PC-3 (cell line): ENCODE data around the gene MRI1. TPM values are rescaled to one million over a fixed set of nuclear protein-coding genes. Genes with fewer than 3 reads are reported as not detected.
A peak's percentile ranks its signal among the peaks of the same experiment; 100 is the strongest.

Source experiments
- ATAC-seq: fragments of 200-7000 bp; cut with Tn5 transposase; 2 replicates; pipeline ENCODE4 v1.9.1; 2020; ENCODE audit warnings: mild to moderate bottlenecking, moderate library complexity
- BruUV-seq: library from RNA; stranded (reverse); fragments of 400-500 nt; replicated peaks from 2 replicates; lab custom pipeline; 2021; lab: Mats Ljungman, UMichigan
- CTCF ChIA-PET: fragments of 300-600 bp; sonication (Branson Sonifier 250); formaldehyde crosslinking; loops from one replicate; lab custom pipeline; 2022; ENCODE audit warnings: antibody characterized with exemption; lab: Charles Lee
- POLR2A ChIA-PET: fragments of 300-600 bp; sonication (Branson Sonifier 250); formaldehyde crosslinking; loops from one replicate; lab custom pipeline; 2022; ENCODE audit warnings: antibody characterized with exemption; ENCODE audit not compliant: unreplicated experiment; lab: Charles Lee
- DNase-seq: peaks from one replicate; pipeline ENCODE4 v3.0.0-alpha.2; 2015
- H2AFZ ChIP-seq: fragments of 300-600 bp; sonication (generic); 2 replicates; pipeline ENCODE4 v1.6.0; 2016; ENCODE audit warnings: antibody characterized with exemption, low read length
- H3F3A ChIP-seq: fragments of 300-600 bp; sonication (generic); one replicate; pipeline ENCODE4 v1.6.0; 2017; ENCODE audit warnings: antibody characterized with exemption, low read length, control low read depth, mild to moderate bottlenecking; ENCODE audit not compliant: unreplicated experiment
- H3K27ac ChIP-seq: fragments of 300-600 bp; sonication (generic); 2 replicates; pipeline ENCODE4 v1.5.1; 2016; ENCODE audit warnings: mild to moderate bottlenecking, low read length
- H3K27me3 ChIP-seq: fragments of 300-600 bp; sonication (generic); 2 replicates; pipeline ENCODE4 v1.6.1; 2016; ENCODE audit warnings: low read length, mixed read lengths
- H3K36me3 ChIP-seq: fragments of 300-600 bp; sonication (generic); 2 replicates; pipeline ENCODE4 v1.6.1; 2016; ENCODE audit warnings: low read depth, mixed run types, low read length, mixed read lengths
- H3K4me1 ChIP-seq: fragments of 300-600 bp; sonication (generic); 2 replicates; pipeline ENCODE4 v1.5.1; 2016; ENCODE audit warnings: low read length; ENCODE audit not compliant: insufficient read depth
- H3K4me2 ChIP-seq: fragments of 300-600 bp; sonication (generic); 2 replicates; pipeline ENCODE4 v1.6.0; 2016; ENCODE audit warnings: low read length
- H3K4me3 ChIP-seq: fragments of 300-600 bp; sonication (generic); 2 replicates; pipeline ENCODE4 v1.5.1; 2016; ENCODE audit warnings: mild to moderate bottlenecking, low read length, mixed read lengths
- H3K79me2 ChIP-seq: fragments of 300-600 bp; sonication (generic); 2 replicates; pipeline ENCODE4 v1.6.1; 2017; ENCODE audit warnings: low read length, mixed read lengths
- H3K9ac ChIP-seq: fragments of 300-600 bp; sonication (generic); 2 replicates; pipeline ENCODE4 v1.6.0; 2016; ENCODE audit warnings: mild to moderate bottlenecking, low read length
- H3K9me2 ChIP-seq: fragments of 300-600 bp; sonication (generic); replicated peaks from 2 replicates; pipeline ENCODE4 v1.6.1; 2016; ENCODE audit warnings: mixed run types, low read length, mixed read lengths
- H3K9me3 ChIP-seq: fragments of 300-600 bp; sonication (generic); 2 replicates; pipeline ENCODE4 v1.6.1; 2016; ENCODE audit warnings: low read length, mixed read lengths
- H4K20me1 ChIP-seq: fragments of 300-600 bp; sonication (generic); 2 replicates; pipeline ENCODE4 v1.6.1; 2016; ENCODE audit warnings: low read length, mixed read lengths
- EZH2 ChIP-seq: fragments of 300-600 bp; sonication (generic); IDR thresholded peaks from one replicate; pipeline ENCODE4 v1.6.1; 2017; ENCODE audit warnings: antibody characterized with exemption, mild to moderate bottlenecking, low read length; ENCODE audit not compliant: unreplicated experiment
- EZH2phosphoT487 ChIP-seq: fragments of 300-600 bp; sonication (generic); IDR thresholded peaks from 2 replicates; pipeline ENCODE4 v1.6.1; 2018; ENCODE audit warnings: mild to moderate bottlenecking, antibody characterized with exemption, low read length, borderline replicate concordance
- intact Hi-C: fragments of 100-400 bp; cut with micrococcal nuclease; formaldehyde crosslinking; loops from 2 replicates; pipeline ENCODE4 v1.9.0; 2023
- total RNA-seq: library from RNA; depleted of rRNA; stranded (reverse); fragments of >200 nt; gene quantifications from 2 replicates; pipeline ENCODE4 v1.2.3, GENCODE V29; 2014
- TF ChIP-seq, protein P1 (sequence below): fragments of 300-600 bp; sonication (generic); conservative IDR thresholded peaks from 2 replicates; pipeline ENCODE4 v1.5.1; 2017; ENCODE audit warnings: antibody characterized with exemption, low read depth, mild to moderate bottlenecking, low read length

The MRI1 gene
- total RNA-seq, 1 experiment from 2014 or later: 85.2 TPM

DNA sequence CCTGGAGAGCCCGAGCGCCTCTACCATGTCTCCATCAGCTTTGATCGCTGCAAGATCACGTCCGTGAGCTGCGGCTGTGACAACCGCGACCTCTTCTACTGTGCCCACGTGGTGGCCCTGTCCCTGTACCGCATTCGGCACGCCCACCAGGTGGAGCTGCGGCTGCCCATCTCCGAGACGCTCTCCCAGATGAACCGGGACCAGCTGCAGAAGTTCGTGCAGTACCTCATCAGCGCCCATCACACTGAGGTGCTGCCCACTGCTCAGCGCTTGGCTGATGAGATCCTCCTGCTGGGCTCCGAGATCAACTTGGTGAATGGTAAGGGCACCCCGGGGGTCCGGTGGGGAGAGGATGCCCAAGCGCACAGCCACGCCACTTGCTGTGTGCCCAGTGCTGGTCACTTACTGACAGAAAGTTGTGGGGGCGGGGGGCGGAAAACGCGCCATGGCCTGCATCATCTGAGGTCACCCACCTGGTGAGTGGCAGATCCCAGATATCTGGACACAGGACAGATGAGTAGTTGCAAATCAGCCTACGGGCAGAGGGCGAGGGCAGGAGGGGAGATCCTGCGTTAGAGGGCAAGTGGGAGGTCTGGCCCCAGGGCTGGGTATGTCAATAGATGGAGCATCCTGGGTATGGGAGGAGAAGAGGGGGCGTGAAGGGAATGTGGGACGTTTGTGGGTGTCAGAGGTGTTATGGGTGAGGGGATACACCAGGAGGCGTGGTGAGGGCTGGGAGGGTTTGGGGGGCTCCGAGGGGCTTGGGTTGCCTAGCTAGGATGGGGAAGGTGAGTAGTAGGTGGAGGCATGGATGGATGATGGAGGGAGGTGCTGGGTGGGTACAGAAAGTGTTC lies 40.7 kb downstream of the MRI1 start:
- POLR2A ChIA-PET: interaction anchor here (0.5 to 0.7 kb wide), 2 partner anchors 35 to 1532 kb away, joined by 3 to 12 read pairs; no protein-coding TSS in a partner anchor
- H3K36me3 ChIP-seq: peaks cover 37% of the 10 kb centered on the region
- CTCF ChIA-PET: no interaction called here

GRCh38 chr19:13806728-13807127 lies 42.4 kb downstream of the MRI1 start:
- Histone ChIP-seq H3K9me2 (no peaks in the 10 kb centered on the region), H3K9me3 (no peaks in the 10 kb centered on the region), H3F3A (no peaks in the 10 kb centered on the region), H4K20me1 (no peaks in the 10 kb centered on the region), H2AFZ (no peak overlapping the region), H3K27me3 (no peaks in the 10 kb centered on the region), H3K9ac (no peak overlapping the region), H3K4me2 (no peak overlapping the region), H3K79me2 (no peaks in the 10 kb centered on the region), H3K36me3 (peaks cover 37% of the 10 kb centered on the region), H3K4me1 (peaks cover 5% of the 10 kb centered on the region; the same call in 1 of the 2 replicates), H3K27ac (no peak overlapping the region), H3K4me3 (no peak overlapping the region)
- no TSS peak for BruUV-seq
- POLR2A ChIA-PET: no interaction called here
- intact Hi-C loops: no loop called here
- DNase-seq (no peak), ATAC-seq (no peak)
- TF ChIP-seq EZH2 (no peak), EZH2phosphoT487 (no peak)
- TF ChIP-seq, protein P1, sequence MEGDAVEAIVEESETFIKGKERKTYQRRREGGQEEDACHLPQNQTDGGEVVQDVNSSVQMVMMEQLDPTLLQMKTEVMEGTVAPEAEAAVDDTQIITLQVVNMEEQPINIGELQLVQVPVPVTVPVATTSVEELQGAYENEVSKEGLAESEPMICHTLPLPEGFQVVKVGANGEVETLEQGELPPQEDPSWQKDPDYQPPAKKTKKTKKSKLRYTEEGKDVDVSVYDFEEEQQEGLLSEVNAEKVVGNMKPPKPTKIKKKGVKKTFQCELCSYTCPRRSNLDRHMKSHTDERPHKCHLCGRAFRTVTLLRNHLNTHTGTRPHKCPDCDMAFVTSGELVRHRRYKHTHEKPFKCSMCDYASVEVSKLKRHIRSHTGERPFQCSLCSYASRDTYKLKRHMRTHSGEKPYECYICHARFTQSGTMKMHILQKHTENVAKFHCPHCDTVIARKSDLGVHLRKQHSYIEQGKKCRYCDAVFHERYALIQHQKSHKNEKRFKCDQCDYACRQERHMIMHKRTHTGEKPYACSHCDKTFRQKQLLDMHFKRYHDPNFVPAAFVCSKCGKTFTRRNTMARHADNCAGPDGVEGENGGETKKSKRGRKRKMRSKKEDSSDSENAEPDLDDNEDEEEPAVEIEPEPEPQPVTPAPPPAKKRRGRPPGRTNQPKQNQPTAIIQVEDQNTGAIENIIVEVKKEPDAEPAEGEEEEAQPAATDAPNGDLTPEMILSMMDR: no peak
- CTCF ChIA-PET: no interaction called here

More for the DNA sequence above, 40.7 kb downstream of the MRI1 start:
- no peaks in the 10 kb centered on the region for H3K9me3 ChIP-seq
- TF ChIP-seq, protein P1: peak; percentile 52
- TF ChIP-seq EZH2phosphoT487: no peak
- TF ChIP-seq EZH2: no peak
- DNase-seq: no peak
- H3K9me2 ChIP-seq: no peaks in the 10 kb centered on the region
- no peak overlapping the region for H3K4me2 ChIP-seq
- no peak overlapping the region for H3K27ac ChIP-seq
- no TSS peak for BruUV-seq
- H3F3A ChIP-seq: no peaks in the 10 kb centered on the region
- intact Hi-C loops: no loop called here
- H2AFZ ChIP-seq: no peak overlapping the region
- H3K79me2 ChIP-seq: no peaks in the 10 kb centered on the region
- no peaks in the 10 kb centered on the region for H4K20me1 ChIP-seq
- no peak overlapping the region for H3K9ac ChIP-seq
- no peak for ATAC-seq
- no peaks in the 10 kb centered on the region for H3K27me3 ChIP-seq
- peaks cover 5% of the 10 kb centered on the region; the same call in 1 of the 2 replicates for H3K4me1 ChIP-seq
- no peak overlapping the region for H3K4me3 ChIP-seq

DNA sequence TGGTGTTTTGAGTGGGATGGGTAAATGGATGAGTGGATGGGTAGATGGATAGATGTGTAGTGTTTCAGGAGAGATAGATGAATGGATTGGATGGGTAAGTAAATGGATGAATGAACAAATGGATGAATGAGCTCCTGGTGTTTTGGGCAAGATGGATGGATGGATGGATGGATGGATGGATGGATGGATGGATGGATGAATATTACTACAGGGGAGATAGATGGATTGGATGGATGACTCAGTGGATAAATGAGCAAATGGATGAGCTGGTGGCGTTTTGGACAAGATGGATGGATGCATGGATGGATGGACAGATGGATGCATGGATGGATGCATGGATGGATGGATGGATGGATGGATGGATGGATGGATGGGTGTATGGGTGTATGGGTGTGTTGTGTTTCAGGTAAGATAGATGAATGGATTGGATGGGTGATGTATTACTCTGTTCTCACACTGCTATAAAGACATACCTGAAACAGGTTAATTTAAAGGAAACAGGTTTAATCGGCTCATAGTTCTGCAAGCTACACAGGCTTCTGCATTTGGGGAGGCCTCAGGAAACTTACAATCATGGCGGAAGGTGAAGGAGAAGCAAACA lies 43.2 kb downstream of the MRI1 start:
- Histone ChIP-seq H3K9ac (no peak overlapping the region), H3K4me3 (no peak overlapping the region), H3K27ac (no peak overlapping the region), H3F3A (no peaks in the 10 kb centered on the region), H3K27me3 (no peaks in the 10 kb centered on the region), H3K79me2 (no peaks in the 10 kb centered on the region), H3K4me2 (no peak overlapping the region), H4K20me1 (no peaks in the 10 kb centered on the region), H3K36me3 (peaks cover 37% of the 10 kb centered on the region), H2AFZ (no peak overlapping the region), H3K4me1 (peaks cover 5% of the 10 kb centered on the region; the same call in 1 of the 2 replicates), H3K9me3 (no peaks in the 10 kb centered on the region), H3K9me2 (no peaks in the 10 kb centered on the region)
- intact Hi-C loops: no loop called here
- BruUV-seq: no TSS peak
- no peak for DNase-seq
- no peak for ATAC-seq
- TF ChIP-seq EZH2: no peak
- ChIA-PET POLR2A (no interaction called here), CTCF (no interaction called here)
